GM21381 (cell line): ENCODE results near the gene PMM2.
"Not testable (repeated sequence)": the region's sequence is repeated elsewhere in the genome, so short reads cannot be mapped to it uniquely, and the experiment has no call there.

Experiments
- ATAC-seq: cut with Tn5 transposase; IDR thresholded peaks from one replicate; pipeline ENCODE4 v1.9.1; 2021; ENCODE audit warnings: mild to moderate bottlenecking, moderate library complexity; ENCODE audit not compliant: unreplicated experiment

PMM2 gene

DNA sequence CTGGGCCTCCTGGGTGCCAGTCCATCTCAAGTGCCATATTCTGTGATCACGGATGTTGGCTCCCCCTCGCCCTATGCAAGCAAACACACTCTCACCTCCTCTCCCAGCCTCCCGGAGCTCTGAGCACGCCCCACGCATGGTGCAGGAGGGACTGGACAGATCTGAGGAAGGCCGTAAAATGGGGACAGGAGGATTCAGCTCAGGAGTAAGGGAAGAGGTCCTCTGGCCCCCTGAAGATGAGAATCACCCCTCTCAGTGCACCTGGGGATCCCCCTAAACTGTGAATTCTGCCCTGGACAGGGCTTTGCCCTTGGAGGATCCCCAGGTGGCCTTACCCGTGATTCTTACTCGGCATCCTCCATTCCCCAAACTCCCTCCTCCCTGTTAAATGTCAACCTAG, 15.8 kb upstream of the PMM2 start:
- no peak for ATAC-seq

DNA sequence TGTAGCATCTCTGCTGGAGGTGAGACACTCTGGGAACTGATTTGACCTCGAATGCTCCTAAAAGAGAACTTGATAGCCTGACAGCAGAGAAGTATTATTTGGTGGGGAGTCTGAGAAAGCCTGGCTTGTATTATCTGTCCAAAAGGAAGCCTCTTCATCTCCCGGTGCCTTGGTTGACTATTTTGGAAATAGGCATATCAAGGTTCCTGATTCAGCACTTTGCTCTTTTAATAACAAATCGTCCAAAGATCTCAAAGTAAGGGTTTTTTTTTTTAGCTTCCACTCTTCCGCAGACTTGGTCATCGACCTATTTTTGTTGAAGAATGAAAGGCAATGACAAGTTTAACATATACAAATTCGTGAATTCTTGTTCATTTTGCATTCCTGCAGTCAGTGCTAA, 15.0 kb upstream of the PMM2 start:
- no peak for ATAC-seq

DNA sequence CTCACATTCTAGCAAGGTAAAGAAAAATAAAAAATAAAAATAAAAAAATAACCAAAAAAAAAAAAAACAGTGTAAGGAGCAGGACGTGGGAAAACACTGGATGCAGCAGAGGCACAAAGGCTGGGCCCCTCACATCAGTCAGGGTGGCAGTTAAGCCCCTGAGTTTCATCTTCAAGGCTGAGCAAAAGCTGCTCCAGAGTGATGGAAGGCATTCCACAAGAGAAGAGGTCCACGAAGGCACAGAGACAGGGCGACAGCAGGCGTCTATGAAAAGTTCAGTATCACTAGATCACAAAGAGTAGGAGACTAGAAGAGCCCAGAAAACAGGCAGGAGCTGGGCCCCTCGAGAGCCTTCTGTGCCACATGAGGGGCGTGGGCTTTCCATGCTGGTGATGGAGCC, 12.2 kb upstream of the PMM2 start:
- ATAC-seq, result no peak

DNA sequence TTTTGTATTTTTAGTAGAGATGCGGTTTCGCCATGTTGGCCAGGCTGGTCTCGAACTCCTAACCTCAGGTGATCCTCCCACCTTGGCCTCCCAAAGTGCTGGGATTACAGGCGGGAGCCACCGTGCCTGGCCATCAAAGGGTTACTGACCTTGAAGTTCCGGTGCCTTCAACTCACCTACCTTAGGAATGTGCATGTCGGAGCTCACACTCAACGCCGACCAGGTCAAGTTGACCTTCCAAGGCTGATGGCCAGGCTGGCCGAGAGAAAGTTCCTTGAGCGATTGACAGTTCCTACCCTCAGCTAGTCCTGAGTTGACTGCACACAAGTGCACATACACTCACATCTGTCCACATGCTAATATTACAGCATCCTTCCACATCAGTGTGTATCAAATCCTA, 11.3 kb upstream of the PMM2 start:
- not testable (repeated sequence) for ATAC-seq

DNA sequence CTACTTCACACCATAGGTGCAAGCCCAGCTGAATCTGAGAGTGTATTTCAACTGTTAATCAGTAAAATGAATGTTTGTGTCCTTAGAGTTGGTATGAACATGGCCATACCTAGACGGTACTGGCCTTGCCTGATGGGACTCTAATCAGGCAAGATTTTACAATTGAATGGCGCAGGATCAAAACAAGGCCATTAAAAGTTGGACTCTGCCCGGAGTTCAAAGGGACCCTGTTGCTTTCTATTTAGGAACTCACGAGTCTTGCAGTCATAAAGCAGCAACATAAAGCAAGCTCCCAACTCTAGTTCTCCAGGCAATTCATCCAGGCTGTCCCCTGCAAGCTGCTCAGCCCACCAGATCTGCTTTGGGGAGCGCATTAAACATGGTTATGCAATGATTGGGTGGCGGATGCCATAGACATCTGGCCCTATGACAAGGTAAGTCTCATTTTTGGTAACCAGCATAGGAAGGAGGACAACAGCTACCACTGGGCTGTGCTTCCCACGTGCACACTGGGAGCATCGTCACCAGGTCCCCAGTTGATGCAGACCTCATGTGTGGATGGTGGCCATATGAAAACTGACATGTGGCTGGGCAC, 9.0 kb upstream of the PMM2 start:
- no peak for ATAC-seq

DNA sequence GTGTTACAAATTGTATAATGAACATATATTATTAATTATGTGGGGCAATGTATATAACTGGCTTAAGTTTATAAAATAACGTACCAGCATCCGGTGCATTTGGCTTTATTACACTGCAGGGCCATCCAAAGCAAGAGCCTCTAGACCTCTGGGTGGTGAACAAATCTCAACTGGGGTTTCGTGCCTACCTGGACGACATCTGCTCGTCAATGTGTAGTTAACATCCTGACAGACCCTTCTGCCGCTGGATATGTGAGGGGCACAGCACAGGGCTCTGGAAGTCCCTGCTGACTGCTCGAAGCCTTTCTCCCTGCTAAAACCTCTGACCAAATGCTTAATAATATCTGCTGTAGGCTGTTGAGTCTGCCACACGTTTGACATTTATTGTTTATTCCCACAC, 2.5 kb upstream of the PMM2 start:
- no peak for ATAC-seq

GRCh38 chr16:8795818-8796217, 1.8 kb upstream of the PMM2 start:
- ATAC-seq, result no peak

DNA sequence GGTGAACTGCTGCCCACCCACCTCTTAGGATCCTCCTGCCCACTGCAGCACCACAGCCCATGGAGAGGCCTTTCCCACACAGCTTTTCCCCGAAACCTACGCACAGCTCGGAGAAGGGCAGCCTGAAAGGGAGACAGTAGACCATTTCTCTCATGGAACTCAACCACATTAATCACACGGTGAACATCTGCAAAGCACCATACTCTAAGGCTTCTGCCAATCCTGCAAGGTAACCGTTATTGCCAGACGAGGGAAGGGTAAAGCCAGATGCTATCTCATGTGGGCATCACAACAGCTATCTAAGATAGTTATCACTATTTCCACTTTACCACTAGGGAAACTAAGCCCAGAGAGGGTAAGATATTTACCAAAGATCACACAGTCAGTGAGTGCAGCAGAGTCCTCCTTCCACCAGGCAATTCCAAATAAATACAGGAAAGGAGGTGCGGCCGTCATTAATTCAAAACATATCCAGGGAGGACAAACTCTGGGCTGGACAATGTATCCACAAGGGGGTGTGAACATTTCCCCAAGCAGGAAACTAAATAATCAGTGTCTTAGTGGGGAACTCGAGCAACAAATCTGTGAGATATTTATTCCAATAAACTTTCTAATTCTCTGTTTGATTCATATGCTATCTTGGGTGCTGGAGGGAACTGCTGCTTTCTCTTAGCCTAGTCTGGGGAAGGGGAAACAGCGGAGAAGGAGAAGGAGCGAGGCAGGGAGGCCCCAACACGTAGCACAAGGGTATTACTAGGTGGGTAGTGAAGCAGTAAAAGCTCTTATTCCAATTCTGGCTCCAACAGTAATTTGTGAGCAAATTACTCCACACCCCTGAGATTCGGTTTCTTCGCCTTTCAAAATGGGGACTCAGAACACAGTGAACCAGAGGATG, 923 bp upstream of the PMM2 start:
- no peak for ATAC-seq

DNA sequence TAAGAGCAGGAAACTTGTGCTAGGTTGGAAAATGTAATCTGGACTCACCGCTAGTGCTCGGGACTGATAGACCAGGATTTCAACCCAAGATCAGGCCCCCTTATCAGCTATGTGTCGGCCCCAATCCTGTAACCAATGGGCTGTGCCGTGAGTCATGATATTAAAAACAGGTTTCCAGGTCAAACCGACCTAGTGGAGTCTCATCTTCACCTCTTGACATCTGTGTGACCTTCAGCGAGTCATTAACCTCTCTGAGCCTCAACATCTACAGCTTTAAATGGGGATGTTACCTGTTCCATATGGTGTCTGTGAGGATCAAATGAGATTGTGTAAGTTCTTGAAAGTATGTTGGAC, 512 bp downstream of the PMM2 start:
- ATAC-seq, result no peak

DNA sequence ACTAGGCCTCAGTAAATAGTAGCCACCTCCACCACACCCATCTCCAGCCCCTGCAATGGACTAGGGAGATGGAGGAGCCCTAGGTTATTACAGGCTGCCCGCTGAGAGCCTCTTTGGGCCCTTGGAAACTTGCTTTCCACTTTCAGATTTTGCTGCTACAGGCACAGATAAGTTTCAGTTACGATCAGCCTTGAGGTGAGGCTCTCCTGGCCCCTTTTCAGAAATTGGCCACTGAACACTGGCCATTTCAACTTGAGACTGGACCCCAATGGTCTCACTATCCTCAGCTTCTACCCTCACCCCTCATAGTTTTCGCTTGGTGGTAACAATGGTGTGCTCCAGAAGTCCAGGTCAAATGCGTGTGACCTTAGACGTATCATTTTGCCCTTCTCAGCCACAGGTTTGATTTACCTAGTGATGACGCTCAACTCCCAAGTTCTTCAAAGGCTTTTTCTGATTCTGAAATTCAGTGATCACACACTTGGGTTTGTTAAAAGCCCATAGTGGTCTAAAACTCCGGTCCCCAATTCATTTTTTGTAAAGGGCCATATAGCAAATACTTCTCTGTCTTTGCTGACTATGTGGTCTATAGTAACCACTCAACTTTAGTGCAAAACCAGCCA, 1.0 kb downstream of the PMM2 start:
- no peak for ATAC-seq

- ATAC-seq, result no peak
Observed at GRCh38 chr16:8801701-8802100, 4.1 kb downstream of the PMM2 start.

GRCh38 chr16:8803733-8804132, 6.1 kb downstream of the PMM2 start:
- not testable (repeated sequence) for ATAC-seq

DNA sequence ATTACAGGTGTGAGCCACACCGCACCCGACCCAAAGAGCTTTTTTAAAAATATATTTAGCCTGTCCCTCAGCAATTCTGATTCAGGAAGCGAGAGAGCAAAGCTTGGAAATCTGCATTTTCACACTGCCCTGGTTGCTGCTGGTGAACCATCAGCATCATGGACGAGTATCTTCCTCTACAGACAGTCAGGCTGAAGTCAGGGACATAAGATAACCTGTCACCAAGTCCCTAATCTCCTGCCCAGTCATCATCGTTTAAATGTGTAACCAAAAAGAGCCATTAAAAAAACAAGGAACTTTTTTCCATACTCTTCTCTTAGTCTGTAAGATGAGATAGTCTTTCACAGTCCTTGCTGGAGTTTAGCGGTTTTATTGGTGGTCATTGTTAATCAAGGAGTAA, 6.7 kb downstream of the PMM2 start:
- no peak for ATAC-seq

DNA sequence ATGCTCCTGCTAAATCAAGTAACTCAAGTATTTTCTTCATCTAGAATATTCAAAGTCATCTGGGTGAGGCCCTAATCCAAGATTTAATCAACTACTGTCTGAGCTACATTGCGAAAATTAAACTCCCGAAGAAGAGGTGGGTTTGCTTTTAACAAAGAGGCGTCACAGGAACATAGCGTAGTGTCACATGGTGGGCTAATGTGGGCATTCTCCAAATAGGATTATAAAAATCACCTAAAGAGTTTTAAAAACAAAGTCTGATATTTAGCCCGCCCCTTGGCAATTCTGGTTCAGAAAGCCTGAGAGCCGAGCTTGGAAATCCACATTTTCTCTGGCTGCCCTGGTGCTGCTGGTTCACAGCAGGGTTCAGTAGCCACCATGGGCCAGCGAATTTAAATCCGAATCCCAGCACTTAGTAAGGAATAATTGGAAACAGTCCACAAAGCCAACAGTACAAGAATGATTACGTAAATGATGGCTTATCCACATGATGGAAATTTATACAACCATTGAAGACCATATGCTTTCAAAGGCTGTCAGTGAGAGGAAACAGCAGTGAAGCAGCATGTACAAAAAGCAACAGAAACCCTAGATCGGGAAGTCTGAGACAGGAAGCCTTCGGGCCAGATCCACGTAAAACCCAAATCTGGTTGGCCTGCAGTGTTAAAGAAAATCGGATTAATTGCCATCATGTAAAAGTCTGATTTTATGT, 8.8 kb downstream of the PMM2 start:
- no peak for ATAC-seq

DNA sequence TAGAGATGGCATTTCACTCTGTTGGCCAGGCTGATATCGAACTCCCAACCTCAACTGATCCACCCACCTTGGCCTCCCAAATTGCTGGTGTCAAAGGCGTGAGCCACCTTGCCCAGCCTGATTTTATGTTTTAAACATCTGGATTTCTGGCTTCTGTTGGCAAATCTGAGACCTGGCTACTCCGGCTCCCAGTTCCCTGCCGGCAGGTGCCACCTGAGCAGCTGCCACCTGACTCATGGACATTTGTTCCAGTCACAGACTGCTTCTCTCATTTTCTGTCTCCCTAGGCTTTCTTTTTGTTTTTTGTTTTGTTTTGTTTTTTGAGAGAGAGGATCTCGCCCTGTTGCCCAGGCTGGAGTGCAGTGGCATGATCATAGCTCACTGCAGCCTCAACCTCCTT, 9.6 kb downstream of the PMM2 start:
- no peak for ATAC-seq

GRCh38 chr16:8808009-8808408, 10.4 kb downstream of the PMM2 start:
- no peak for ATAC-seq

DNA sequence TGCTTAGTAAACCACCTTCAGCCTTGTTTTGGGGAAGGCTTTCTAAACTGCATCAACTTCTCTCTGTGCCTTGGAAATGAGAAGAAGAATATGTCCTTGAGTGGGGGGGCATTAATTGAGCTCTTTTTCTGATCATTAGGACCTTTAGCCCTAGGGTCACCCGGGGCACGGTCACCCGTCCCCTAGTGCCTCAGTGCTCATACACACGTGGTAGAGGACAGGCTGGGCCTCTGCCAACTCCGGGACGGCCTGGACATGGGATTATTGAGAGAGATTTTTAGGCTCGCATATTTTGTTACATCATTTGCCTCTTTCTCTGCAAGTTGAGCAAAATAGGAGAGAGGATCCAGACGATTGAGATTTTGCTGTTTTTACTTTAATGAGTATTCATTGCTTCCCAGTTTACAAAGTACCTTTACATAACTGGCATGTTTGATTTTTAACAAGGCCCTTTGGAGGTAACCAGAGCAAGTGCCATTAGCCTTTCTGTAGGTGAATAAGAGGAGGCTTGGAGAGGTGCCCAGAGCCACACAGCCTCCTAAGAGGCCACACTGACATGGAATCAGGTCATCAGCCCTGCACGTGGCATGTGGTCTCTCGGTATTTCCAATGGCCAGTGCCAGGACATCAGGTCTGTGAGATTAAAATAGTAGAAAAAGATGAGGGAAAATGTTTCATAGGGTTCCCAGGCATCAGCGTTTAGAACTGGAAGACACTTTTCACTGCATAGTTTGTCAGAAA, 11.1 kb downstream of the PMM2 start:
- ATAC-seq, result no peak

GRCh38 chr16:8812162-8812843, 14.7 kb downstream of the PMM2 start:
- no peak for ATAC-seq

GRCh38 chr16:8814095-8814806, 16.6 kb downstream of the PMM2 start:
- ATAC-seq, result no peak
